GM15510 (cell line): ENCODE measurements around the gene SLC25A40.

Experiments
- POLR2A ChIP-seq: IDR thresholded peaks from 3 replicates; pipeline ENCODE4 v1.6.1; 2011; ENCODE audit warnings: borderline replicate concordance; ENCODE audit not compliant: insufficient read length; ENCODE audit errors: extremely low read depth

SLC25A40 gene

DNA sequence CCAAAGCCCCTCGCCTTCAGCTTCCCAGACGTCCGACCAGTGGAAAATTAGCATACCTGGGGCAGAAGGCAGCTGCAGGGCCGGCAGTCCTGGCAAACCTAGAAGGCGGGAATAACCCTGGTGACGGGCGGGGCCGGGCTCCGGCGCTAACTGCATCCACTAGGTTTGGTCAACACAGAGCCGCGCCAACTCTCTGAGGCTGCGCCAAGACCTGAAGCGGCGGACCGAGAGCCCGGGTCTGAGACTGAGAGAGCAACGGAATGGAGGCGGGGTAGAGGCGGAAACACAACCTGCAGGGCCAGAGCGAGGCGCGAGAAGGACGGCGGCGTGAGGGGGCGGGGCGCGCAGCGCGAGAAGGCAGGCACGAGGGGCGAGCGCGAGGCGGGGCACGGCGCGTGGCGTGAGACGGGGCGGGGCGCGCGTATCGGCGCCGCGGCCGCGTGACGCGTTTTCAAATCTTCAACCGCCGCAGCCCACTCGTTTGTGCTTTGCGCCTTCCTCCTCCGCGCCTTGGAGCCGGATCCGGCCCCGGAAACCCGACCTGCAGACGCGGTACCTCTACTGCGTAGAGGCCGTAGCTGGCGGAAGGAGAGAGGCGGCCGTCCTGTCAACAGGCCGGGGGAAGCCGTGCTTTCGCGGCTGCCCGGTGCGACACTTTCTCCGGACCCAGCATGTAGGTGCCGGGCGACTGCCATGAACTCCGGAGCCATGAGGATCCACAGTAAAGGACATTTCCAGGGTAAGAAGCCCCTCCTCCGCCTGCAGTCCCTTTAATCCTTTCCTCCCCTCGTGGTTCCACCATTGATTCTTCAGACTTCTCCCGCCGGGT is at the start of gene SLC25A40, which contains the start of gene DBF4:
SLC25A40 (minus strand) TSS at position 321 of the 829 bp plus-strand sequence. CDS start 17,633 bp downstream, outside the sequence.
DBF4 (plus strand) TSS at position 454 of the 829 bp plus-strand sequence; CDS start at position 694, 240 bp downstream.
- peak; percentile 87 for TF ChIP-seq POLR2A

DNA sequence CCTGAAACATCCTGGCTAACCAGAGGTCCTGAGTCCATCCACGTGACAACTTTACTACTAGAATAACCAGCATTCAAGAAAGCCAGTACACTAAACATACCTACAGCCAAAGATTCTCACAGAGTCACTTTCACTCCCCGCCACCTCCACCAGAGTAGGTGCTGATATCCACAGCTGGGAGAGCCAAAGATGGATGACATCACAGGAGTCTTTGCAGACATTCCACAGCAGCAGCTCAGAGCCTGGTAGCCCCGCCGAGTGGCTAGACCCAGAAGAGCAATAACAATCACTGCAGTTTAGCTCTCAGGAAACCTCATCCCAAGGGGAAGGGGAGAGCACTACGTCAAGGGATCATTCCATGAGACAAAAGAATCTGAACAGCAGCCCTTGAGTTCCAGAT is 44.4 kb upstream of the SLC25A40 start:
- TF ChIP-seq POLR2A: no peak

DNA sequence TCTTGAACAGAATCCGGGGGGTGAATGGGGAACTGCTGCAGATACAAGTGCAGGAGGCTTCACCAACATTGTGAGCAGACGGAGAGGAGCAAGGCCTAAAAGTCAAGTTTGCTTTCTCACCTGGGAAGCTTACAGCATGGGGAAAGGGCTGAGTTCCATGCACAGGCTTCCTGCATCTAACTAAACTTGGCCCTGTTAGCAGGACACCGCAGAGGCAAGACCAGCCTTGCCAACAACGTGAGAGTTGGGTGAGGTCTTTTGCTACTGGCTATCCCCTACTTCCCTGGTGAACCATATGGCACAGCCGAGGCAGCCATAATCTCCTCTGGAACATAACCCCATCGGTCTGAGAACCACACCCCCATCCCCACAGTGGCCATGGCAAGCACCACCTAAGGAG is 43.7 kb upstream of the SLC25A40 start:
- no peak for TF ChIP-seq POLR2A

- TF ChIP-seq POLR2A: no peak
These were observed 42.6 kb upstream of the SLC25A40 start for GRCh38 chr7:87918740-87919139.

GRCh38 chr7:87912121-87912520 is 36.0 kb upstream of the SLC25A40 start:
- no peak for TF ChIP-seq POLR2A

DNA sequence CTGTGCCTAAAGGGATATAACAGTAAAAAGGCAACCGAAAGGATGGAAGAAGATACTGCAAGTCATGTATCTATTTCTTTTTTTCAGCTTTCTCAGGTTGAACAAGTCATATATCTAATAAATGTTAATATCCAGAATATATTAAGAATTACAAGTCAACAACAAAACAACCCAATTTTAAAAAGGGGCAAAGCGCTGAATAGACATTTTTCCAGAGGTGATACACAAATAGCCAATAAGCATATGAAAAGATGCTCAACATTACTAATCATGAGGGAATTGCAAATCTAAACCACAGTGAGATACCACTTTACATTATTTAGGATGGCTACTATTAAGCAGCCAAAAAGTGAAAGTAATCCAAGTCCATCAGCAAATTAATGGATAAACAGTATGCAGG is 23.1 kb upstream of the SLC25A40 start:
- no peak for TF ChIP-seq POLR2A

- TF ChIP-seq POLR2A: no peak
These were observed 19.2 kb upstream of the SLC25A40 start for GRCh38 chr7:87895363-87895762.

DNA sequence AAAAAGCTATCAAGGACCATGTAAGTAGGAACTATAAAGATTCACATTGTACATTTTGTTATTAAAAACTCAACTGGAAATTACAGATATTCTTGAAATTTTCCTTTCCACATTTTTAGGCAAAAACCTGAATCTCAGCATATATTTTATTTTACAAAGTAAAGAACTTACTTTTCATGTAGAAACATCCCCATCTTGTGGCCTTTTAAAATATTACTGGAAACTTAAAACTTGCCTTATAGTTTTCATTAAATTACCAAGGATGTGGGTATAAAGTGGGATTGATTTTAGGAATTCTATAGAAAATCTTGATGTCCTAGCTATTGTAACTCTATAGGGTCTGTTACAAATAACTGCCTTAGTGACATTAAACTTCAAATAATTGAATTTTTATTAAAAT is 10.7 kb upstream of the SLC25A40 start:
- no peak for TF ChIP-seq POLR2A

DNA sequence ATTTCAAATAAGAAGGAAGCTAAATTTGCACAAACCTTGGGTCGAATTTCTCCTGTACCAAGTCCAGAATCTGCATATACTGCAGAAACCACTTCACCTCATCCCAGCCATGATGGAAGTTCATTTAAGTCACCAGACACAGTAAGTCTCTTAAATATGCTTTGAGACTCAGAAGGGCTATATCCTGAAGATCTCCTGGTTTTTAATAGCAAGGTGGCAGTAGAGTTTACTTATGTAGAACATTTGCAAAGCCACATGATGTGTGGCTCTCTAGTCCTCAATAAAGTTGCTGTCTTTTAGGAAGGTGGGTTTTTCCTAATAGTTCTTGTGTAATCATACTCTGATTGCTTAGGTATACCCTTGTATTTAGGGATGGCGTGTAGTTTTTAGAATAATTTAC is 8.9 kb upstream of the SLC25A40 start:
- no peak for TF ChIP-seq POLR2A

GRCh38 chr7:87882151-87882937 is 6.2 kb upstream of the SLC25A40 start:
- no peak for TF ChIP-seq POLR2A

GRCh38 chr7:87878208-87878735 is 2.1 kb upstream of the SLC25A40 start:
- TF ChIP-seq POLR2A: no peak

DNA sequence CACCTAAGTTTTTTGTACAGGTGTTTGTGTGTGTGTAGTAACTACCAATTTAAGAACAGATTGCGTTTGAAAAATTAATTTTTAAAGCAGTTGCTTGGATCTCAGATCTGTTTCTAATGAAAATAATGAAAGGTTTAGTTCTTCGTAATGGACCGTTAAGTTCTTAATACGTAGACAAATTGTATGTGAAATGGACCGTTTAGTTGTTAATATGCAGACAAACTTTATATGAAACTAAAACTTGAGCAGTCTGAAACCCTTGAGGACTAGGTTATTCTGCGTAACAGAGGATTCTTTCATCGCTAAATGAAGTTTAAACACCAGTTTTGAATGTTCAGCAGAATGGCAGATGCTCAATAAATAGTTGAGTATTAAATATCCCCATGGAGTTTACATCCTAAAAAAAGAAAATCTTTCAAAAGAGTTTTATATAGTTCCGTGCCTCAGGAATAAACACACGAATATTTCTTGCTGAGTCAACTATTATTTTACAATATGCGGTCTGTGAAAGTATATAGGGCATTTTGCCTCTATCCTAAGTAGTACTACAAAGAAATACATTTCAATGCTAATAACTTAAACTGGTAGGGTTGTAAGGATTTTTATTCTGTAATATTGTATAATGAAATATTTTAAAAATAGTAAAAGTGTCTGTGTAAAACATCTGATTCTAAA is 1.3 kb upstream of the SLC25A40 start:
- TF ChIP-seq POLR2A: no peak

- no peak for TF ChIP-seq POLR2A
These were observed 692 bp upstream of the SLC25A40 start for GRCh38 chr7:87876869-87877234.

- no peak for TF ChIP-seq POLR2A
These were observed 765 bp downstream of the SLC25A40 start for GRCh38 chr7:87875151-87876039.
